GM12878 (cell line): ENCODE results near the gene C11orf42. TPM values are rescaled to one million over a fixed set of nuclear protein-coding genes. Genes with fewer than 3 reads are reported as not detected.

Source experiments
- ATAC-seq: fragments of 200-7000 bp; cut with Tn5 transposase; 3 replicates; pipeline ENCODE4 v1.9.1; 2020; ENCODE audit warnings: mild to moderate bottlenecking, moderate library complexity
- BruUV-seq: library from RNA; stranded (reverse); fragments of 400-500 nt; replicated peaks from 2 replicates; lab custom pipeline; 2021; lab: Mats Ljungman, UMichigan
- CTCF ChIA-PET: fragments of 300-600 bp; sonication (Branson Sonifier 250); formaldehyde crosslinking; extraction: SDS; loops from one replicate; lab custom pipeline; 2021; ENCODE audit warnings: inconsistent platforms; lab: Yijun Ruan, JAX
- POLR2A ChIA-PET: fragments of 350-600 bp; formaldehyde crosslinking; extraction: SDS; loops from one replicate; lab custom pipeline; 2021; ENCODE audit warnings: inconsistent platforms; lab: Charles Lee
- RAD21 ChIA-PET: fragments of 300-600 bp; sonication (Branson Sonifier 250); formaldehyde crosslinking; loops from one replicate; lab custom pipeline; 2023; ENCODE audit warnings: antibody characterized with exemption; ENCODE audit not compliant: unreplicated experiment; lab: Charles Lee
- SMC1A ChIA-PET: fragments of 300-600 bp; sonication (Branson Sonifier 250); formaldehyde crosslinking; loops from one replicate; lab custom pipeline; 2023; ENCODE audit not compliant: unreplicated experiment, uncharacterized antibody; lab: Charles Lee
- DNase-seq: peaks from one replicate; pipeline ENCODE4 v3.0.0-alpha.2; 2011; ENCODE audit warnings: low read depth, low spot score
- FAIRE-seq: peaks from 3 replicates; lab custom pipeline; 2011; peaks lifted over from hg19 to GRCh38; lab: Jason Lieb, UNC
- H2AFZ ChIP-seq: 2 replicates; pipeline ENCODE4 v1.6.0; 2011; ENCODE audit warnings: low read depth, low read length, control low read depth; ENCODE audit not compliant: control insufficient read depth
- H3K27ac ChIP-seq: 2 replicates; pipeline ENCODE4 v1.5.1; 2011; ENCODE audit warnings: control low read depth; ENCODE audit not compliant: control insufficient read depth, insufficient read depth
- H3K27me3 ChIP-seq, 2 experiments: replicated peaks in 1 of 2; 2 replicates each; pipeline versions ENCODE4 v1.6.0 to v1.6.1; 2011; ENCODE audit warnings: low read length in 1 of 2; ENCODE audit not compliant: control insufficient read depth in 2 of 2, insufficient read depth in 2 of 2
- H3K36me3 ChIP-seq, 2 experiments: 2 replicates each; pipeline ENCODE4 v1.5.1; 2011; ENCODE audit warnings: low read length in 1 of 2; ENCODE audit not compliant: control insufficient read depth in 2 of 2, insufficient read depth in 2 of 2
- H3K4me1 ChIP-seq: 2 replicates; pipeline ENCODE4 v1.6.1; 2011; ENCODE audit warnings: mild to moderate bottlenecking, low read length, moderate library complexity, mixed read lengths; ENCODE audit not compliant: control insufficient read depth, insufficient read depth
- H3K4me2 ChIP-seq: 2 replicates; pipeline ENCODE4 v1.6.0; 2011; ENCODE audit warnings: control low read depth; ENCODE audit not compliant: control insufficient read depth, insufficient read depth
- H3K4me3 ChIP-seq: fragments of 200-600 bp; sonication (generic); 2 replicates; pipeline ENCODE4 v1.5.1; 2016
- H3K79me2 ChIP-seq: 2 replicates; pipeline ENCODE4 v1.6.0; 2011; ENCODE audit warnings: low read length; ENCODE audit not compliant: control insufficient read depth, insufficient read depth
- H3K9ac ChIP-seq: 2 replicates; pipeline ENCODE4 v1.8.0; 2011; ENCODE audit warnings: low read length, control low read depth, mixed read lengths; ENCODE audit not compliant: control insufficient read depth, insufficient read depth
- H3K9me3 ChIP-seq: replicated peaks from 3 replicates; pipeline ENCODE4 v1.5.1; 2011; ENCODE audit warnings: mild to moderate bottlenecking, low read length; ENCODE audit not compliant: control insufficient read depth, insufficient read depth
- H4K20me1 ChIP-seq: 2 replicates; pipeline ENCODE4 v1.6.0; 2011; ENCODE audit not compliant: control insufficient read depth, insufficient read depth
- ATF7 ChIP-seq: fragments of 450-650 bp; IDR thresholded peaks from 2 replicates; pipeline ENCODE4 v1.6.1; 2016; ENCODE audit warnings: low read depth, mild to moderate bottlenecking
- BACH1 ChIP-seq: fragments of 450-650 bp; IDR thresholded peaks from 2 replicates; pipeline ENCODE4 v1.6.1; 2017; ENCODE audit warnings: mild to moderate bottlenecking, borderline replicate concordance
- CBX3 ChIP-seq: fragments of 200-600 bp; sonication (generic); IDR thresholded peaks from 2 replicates; pipeline ENCODE4 v1.6.1; 2016; ENCODE audit warnings: low read depth, borderline replicate concordance
- E2F8 ChIP-seq: fragments of 450-650 bp; IDR thresholded peaks from 2 replicates; pipeline ENCODE4 v1.6.1; 2018; ENCODE audit warnings: mild to moderate bottlenecking, low read depth, moderate library complexity; ENCODE audit not compliant: partially characterized antibody
- IRF4 ChIP-seq: IDR thresholded peaks from 2 replicates; pipeline ENCODE4 v1.6.1; 2011; ENCODE audit warnings: low read depth, low read length
- MTA2 ChIP-seq: fragments of 450-650 bp; IDR thresholded peaks from 2 replicates; pipeline ENCODE4 v1.6.1; 2016; ENCODE audit warnings: low read depth, mild to moderate bottlenecking, moderate library complexity
- WGBS: methylation state at CpG from one replicate; pipeline ENCODE4 v1.1.6; 2016; ENCODE audit warnings: low lambda C conversion rate; ENCODE audit not compliant: insufficient replicate concordance, insufficient coverage; ENCODE audit errors: missing lambda C conversion rate; 5-methylcytosine and 5-hydroxymethylcytosine counted together
- in situ Hi-C: fragments of 300-500 bp; cut with MboI; formaldehyde crosslinking; loops from 9 replicates; pipeline ENCODE4 v1.14.3; 2018; ENCODE audit warnings: mixed read lengths
- intact Hi-C: fragments of 100-400 bp; cut with micrococcal nuclease; formaldehyde crosslinking; loops from one replicate; pipeline ENCODE4 v1.14.2; 2022; ENCODE audit not compliant: unreplicated experiment
- polyA plus RNA-seq, 11 experiments: library from polyadenylated mRNA; depleted of rRNA in 4 of 11; unstranded in 6 of 11; stranded (reverse) in 5 of 11; fragments of >200 nt; fragmentation: Nextera tagmentation in 4 of 11; fragmentation: Illumina TruSeq in 1 of 11; extraction: Ambion mirVana in 4 of 11; extraction: Trizol in 1 of 11; gene quantifications; 1 replicate in 1 of 11; 2 replicates in 10 of 11; pipeline versions ENCODE4 v1.2.1 to v1.2.3, GENCODE V29; 2011 to 2016; ENCODE audit warnings: inconsistent platforms in 2 of 11, missing spikeins in 2 of 11, low read depth in 1 of 11
- total RNA-seq, 4 experiments: library from RNA; depleted of rRNA in 3 of 4; stranded (reverse); fragments of >200 nt in 3 of 4; fragmentation: Illumina TruSeq in 1 of 4; extraction: Trizol in 1 of 4; gene quantifications; 2 replicates each; pipeline versions ENCODE4 v1.2.1 to v1.2.3, GENCODE V29; 2013 to 2021

C11orf42 gene
- total and polyA plus RNA-seq, 10 of the 15 experiments (the other 5 are each of a cell fraction or from before 2014, with no cell fraction given), result 0.19 TPM; not detected in 9

- no peak for FAIRE-seq
- no TSS peak for BruUV-seq
- H3K4me2 ChIP-seq, result no peak overlapping the region
- POLR2A ChIA-PET, result no interaction called here
- no peak overlapping the region for H3K4me3 ChIP-seq
- no peak overlapping the region for H3K9ac ChIP-seq
- H3K79me2 ChIP-seq, result no peaks in the 10 kb centered on the region
- no peaks in the 10 kb centered on the region for H3K27me3 ChIP-seq
- RAD21 ChIA-PET, result interaction anchor here (1.5 kb wide), 1 partner anchor 12 kb away, joined by 4 read pairs; no protein-coding TSS in a partner anchor
- intact Hi-C loops (no loop called here), in situ Hi-C loops (no loop called here)
- TF ChIP-seq CBX3 (no peak), E2F8 (no peak), MTA2 (no peak), ATF7 (no peak), IRF4 (no peak), BACH1 (no peak)
- no peak for DNase-seq
- SMC1A ChIA-PET, result interaction anchor here (0.7 to 2.3 kb wide), 7 partner anchors 9 to 71 kb away, joined by 3 to 7 read pairs (median 3); no protein-coding TSS in a partner anchor
- CTCF ChIA-PET, result interaction anchor here (1.0 to 2.1 kb wide), 4 partner anchors 10 to 162 kb away, joined by 3 to 12 read pairs (median 4); no protein-coding TSS in a partner anchor
- peaks cover 11 to 15% of the 10 kb centered on the region in 2 experiments for H3K36me3 ChIP-seq
- no peak overlapping the region for H2AFZ ChIP-seq
- no peak for ATAC-seq
- H4K20me1 ChIP-seq, result no peaks in the 10 kb centered on the region
- 100% methylated on average over 4 of the region's 4 CpGs for WGBS
- H3K27ac ChIP-seq, result no peak overlapping the region
- H3K9me3 ChIP-seq, result no peaks in the 10 kb centered on the region
- no peaks in the 10 kb centered on the region for H3K4me1 ChIP-seq
These were observed 11.1 kb downstream of the C11orf42 start for GRCh38 chr11:6216501-6216900.
